Measurements from ENCODE around the gene FILIP1L. TPM values are rescaled to one million over a fixed set of nuclear protein-coding genes. Genes with fewer than 3 reads are reported as not detected.

Gene FILIP1L
- total RNA-seq, 2 donors from 2014 or later: 0.35 to 0.50 TPM

GRCh38 chr3:99918715-99919114 is 195.6 kb downstream of the FILIP1L start:
- Mint-ChIP-seq H3K4me1 (peaks cover 4% of the 10 kb centered on the region), H3K27ac (no peak overlapping the region), H3K9me3 (peaks cover 4% of the 10 kb centered on the region), H3K36me3 (ENCODE audit: low read depth) (no peaks in the 10 kb centered on the region), H3K4me3 (no peak overlapping the region), H3K27me3 (no peaks in the 10 kb centered on the region)
- ATAC-seq (replicated peaks): no peak

- no peak overlapping the region for H3K27ac Mint-ChIP-seq
- ATAC-seq (replicated peaks): no peak
- no peaks in the 10 kb centered on the region for H3K4me1 Mint-ChIP-seq
- no peaks in the 10 kb centered on the region for H3K36me3 Mint-ChIP-seq (ENCODE audit: low read depth)
- no peak overlapping the region for H3K4me3 Mint-ChIP-seq
- no peaks in the 10 kb centered on the region for H3K9me3 Mint-ChIP-seq
- H3K27me3 Mint-ChIP-seq: no peaks in the 10 kb centered on the region
Measured at GRCh38 chr3:99915906-99916432, 198.3 kb downstream of the FILIP1L start.

- Mint-ChIP-seq H3K27ac (no peak overlapping the region), H3K4me3 (no peak overlapping the region), H3K27me3 (no peaks in the 10 kb centered on the region), H3K4me1 (no peaks in the 10 kb centered on the region), H3K9me3 (no peaks in the 10 kb centered on the region), H3K36me3 (ENCODE audit: low read depth) (no peaks in the 10 kb centered on the region)
- no peak for ATAC-seq (replicated peaks)
Measured at GRCh38 chr3:99911433-99911832, 202.9 kb downstream of the FILIP1L start.

GRCh38 chr3:99910752-99911290 is 203.5 kb downstream of the FILIP1L start:
- Mint-ChIP-seq H3K36me3 (ENCODE audit: low read depth) (no peaks in the 10 kb centered on the region), H3K9me3 (no peaks in the 10 kb centered on the region), H3K27ac (no peak overlapping the region), H3K4me3 (no peak overlapping the region), H3K4me1 (no peaks in the 10 kb centered on the region), H3K27me3 (no peaks in the 10 kb centered on the region)
- no peak for ATAC-seq (replicated peaks)

GRCh38 chr3:99909714-99910495 is 204.4 kb downstream of the FILIP1L start:
- no peak overlapping the region for H3K4me3 Mint-ChIP-seq
- ATAC-seq (replicated peaks): no peak
- no peaks in the 10 kb centered on the region for H3K27me3 Mint-ChIP-seq
- no peaks in the 10 kb centered on the region for H3K4me1 Mint-ChIP-seq
- no peaks in the 10 kb centered on the region for H3K9me3 Mint-ChIP-seq
- no peak overlapping the region for H3K27ac Mint-ChIP-seq
- no peaks in the 10 kb centered on the region for H3K36me3 Mint-ChIP-seq (ENCODE audit: low read depth)

GRCh38 chr3:99907959-99908544 is 206.2 kb downstream of the FILIP1L start:
- no peaks in the 10 kb centered on the region for H3K4me1 Mint-ChIP-seq
- no peak for ATAC-seq (replicated peaks)
- H3K36me3 Mint-ChIP-seq (ENCODE audit: low read depth): no peaks in the 10 kb centered on the region
- H3K4me3 Mint-ChIP-seq: no peak overlapping the region
- no peaks in the 10 kb centered on the region for H3K27me3 Mint-ChIP-seq
- H3K9me3 Mint-ChIP-seq: no peaks in the 10 kb centered on the region
- H3K27ac Mint-ChIP-seq: no peak overlapping the region

GRCh38 chr3:99903869-99904268 is 210.4 kb downstream of the FILIP1L start:
- Mint-ChIP-seq H3K27me3 (no peaks in the 10 kb centered on the region), H3K9me3 (no peaks in the 10 kb centered on the region), H3K27ac (no peak overlapping the region), H3K36me3 (ENCODE audit: low read depth) (no peaks in the 10 kb centered on the region), H3K4me3 (no peak overlapping the region), H3K4me1 (peaks cover 6% of the 10 kb centered on the region)
- ATAC-seq (replicated peaks): no peak

- Mint-ChIP-seq H3K4me1 (peaks cover 6% of the 10 kb centered on the region), H3K36me3 (ENCODE audit: low read depth) (no peaks in the 10 kb centered on the region), H3K4me3 (no peak overlapping the region), H3K27me3 (no peaks in the 10 kb centered on the region), H3K9me3 (no peaks in the 10 kb centered on the region), H3K27ac (no peak overlapping the region)
- ATAC-seq (replicated peaks): no peak
Measured at GRCh38 chr3:99902091-99902490, 212.2 kb downstream of the FILIP1L start.

- H3K4me3 Mint-ChIP-seq: no peak overlapping the region
- H3K4me1 Mint-ChIP-seq: peaks cover 6% of the 10 kb centered on the region
- ATAC-seq (replicated peaks): no peak
- no peak overlapping the region for H3K27ac Mint-ChIP-seq
- H3K36me3 Mint-ChIP-seq (ENCODE audit: low read depth): no peaks in the 10 kb centered on the region
- H3K9me3 Mint-ChIP-seq: no peaks in the 10 kb centered on the region
- no peaks in the 10 kb centered on the region for H3K27me3 Mint-ChIP-seq
Measured at GRCh38 chr3:99901200-99901926, 212.9 kb downstream of the FILIP1L start.

GRCh38 chr3:99900248-99900647 is 214.1 kb downstream of the FILIP1L start:
- no peak for ATAC-seq (replicated peaks)
- Mint-ChIP-seq H3K4me1 (peaks cover 14% of the 10 kb centered on the region), H3K4me3 (no peak overlapping the region), H3K36me3 (ENCODE audit: low read depth) (no peaks in the 10 kb centered on the region), H3K9me3 (no peaks in the 10 kb centered on the region), H3K27ac (no peak overlapping the region), H3K27me3 (no peaks in the 10 kb centered on the region)

GRCh38 chr3:99899603-99900002 is 214.7 kb downstream of the FILIP1L start:
- H3K4me1 Mint-ChIP-seq: peaks cover 14% of the 10 kb centered on the region
- H3K27ac Mint-ChIP-seq: no peak overlapping the region
- no peaks in the 10 kb centered on the region for H3K27me3 Mint-ChIP-seq
- no peaks in the 10 kb centered on the region for H3K9me3 Mint-ChIP-seq
- ATAC-seq (replicated peaks): no peak
- no peaks in the 10 kb centered on the region for H3K36me3 Mint-ChIP-seq (ENCODE audit: low read depth)
- no peak overlapping the region for H3K4me3 Mint-ChIP-seq

GRCh38 chr3:99896482-99896881 is 217.8 kb downstream of the FILIP1L start:
- no peak overlapping the region for H3K4me3 Mint-ChIP-seq
- ATAC-seq (replicated peaks): no peak
- no peaks in the 10 kb centered on the region for H3K9me3 Mint-ChIP-seq
- no peaks in the 10 kb centered on the region for H3K36me3 Mint-ChIP-seq (ENCODE audit: low read depth)
- H3K27ac Mint-ChIP-seq: no peak overlapping the region
- no peaks in the 10 kb centered on the region for H3K27me3 Mint-ChIP-seq
- peaks cover 16% of the 10 kb centered on the region for H3K4me1 Mint-ChIP-seq

GRCh38 chr3:99895703-99896441 is 218.4 kb downstream of the FILIP1L start:
- no peak overlapping the region for H3K27ac Mint-ChIP-seq
- peak; percentile 28 for ATAC-seq (replicated peaks)

GRCh38 chr3:99895131-99895696 is 219.1 kb downstream of the FILIP1L start:
- Mint-ChIP-seq H3K27me3 (no peaks in the 10 kb centered on the region), H3K4me1 (peaks cover 13% of the 10 kb centered on the region), H3K9me3 (no peaks in the 10 kb centered on the region), H3K36me3 (ENCODE audit: low read depth) (no peaks in the 10 kb centered on the region), H3K4me3 (no peak overlapping the region), H3K27ac (no peak overlapping the region)
- no peak for ATAC-seq (replicated peaks)

More at GRCh38 chr3:99895703-99896441, 218.4 kb downstream of the FILIP1L start:
- H3K4me1 Mint-ChIP-seq: peaks cover 13% of the 10 kb centered on the region
- H3K4me3 Mint-ChIP-seq: no peak overlapping the region
- H3K9me3 Mint-ChIP-seq: no peaks in the 10 kb centered on the region
- no peaks in the 10 kb centered on the region for H3K27me3 Mint-ChIP-seq
- H3K36me3 Mint-ChIP-seq (ENCODE audit: low read depth): no peaks in the 10 kb centered on the region

Measured in activated T-helper 17 cell treated with anti-CD3 and anti-CD28 coated beads, Interleukin-2, amount 50 U/mL, for 72 hours (primary cell).